CD4-positive, CD25-positive, alpha-beta regulatory T cell (primary cell): Measurements from ENCODE around the gene ABCC11. TPM values are rescaled to one million over a fixed set of nuclear protein-coding genes. Genes with fewer than 3 reads are reported as not detected.

Experiments used
- ATAC-seq, 2 donors: fragments of 150-1000 bp; cut with Tn5 transposase; one replicate each; pipeline ENCODE4 v1.10.0; 2021; ENCODE audit warnings: low read depth in 2 of 2, moderate number of reproducible peaks in 2 of 2, moderate library complexity in 1 of 2
- DNase-seq, 3 donors: peaks; one replicate each; pipeline versions ENCODE4 v3.0.0 to v3.0.0-alpha.2; 2012 to 2022; ENCODE audit warnings: mixed read lengths in 1 of 3
- H3K27ac ChIP-seq: one replicate; pipeline ENCODE4 v1.7.0; 2013; ENCODE audit warnings: mild to moderate bottlenecking, low read length; ENCODE audit not compliant: insufficient read depth, poor library complexity, severe bottlenecking
- H3K27me3 ChIP-seq: one replicate; pipeline ENCODE4 v1.7.0; 2013; ENCODE audit warnings: low read length; ENCODE audit not compliant: control insufficient read depth, insufficient read depth
- H3K36me3 ChIP-seq: one replicate; pipeline ENCODE4 v1.7.0; 2013; ENCODE audit warnings: mild to moderate bottlenecking, low read length, moderate library complexity; ENCODE audit not compliant: control insufficient read depth, insufficient read depth
- H3K4me1 ChIP-seq: 2 replicates; pipeline ENCODE4 v1.7.0; 2013; ENCODE audit warnings: mild to moderate bottlenecking, low read length; ENCODE audit not compliant: insufficient read depth, control insufficient read depth, poor library complexity, severe bottlenecking
- H3K4me3 ChIP-seq: one replicate; pipeline ENCODE4 v1.7.0; 2013; ENCODE audit warnings: low read depth, mild to moderate bottlenecking, low read length, moderate library complexity
- H3K9me3 ChIP-seq, 2 experiments: 1 replicate in 1 of 2; 2 replicates in 1 of 2; pipeline ENCODE4 v1.7.0; 2013; ENCODE audit warnings: low read length in 2 of 2, mild to moderate bottlenecking in 1 of 2, moderate library complexity in 1 of 2; ENCODE audit not compliant: control insufficient read depth in 2 of 2
- H3K27ac Mint-ChIP-seq, 3 donors: one replicate each; pipeline ENCODE4 v1.8.0; 2020 to 2022; ENCODE audit warnings: mild to moderate bottlenecking in 3 of 3, mixed read lengths in 3 of 3, moderate library complexity in 2 of 3
- H3K27me3 Mint-ChIP-seq: one replicate; pipeline ENCODE4 v1.8.0; 2022; ENCODE audit warnings: mild to moderate bottlenecking, mixed read lengths
- H3K36me3 Mint-ChIP-seq: one replicate; pipeline ENCODE4 v1.8.0; 2020; ENCODE audit warnings: mixed read lengths
- H3K4me1 Mint-ChIP-seq, 4 donors: one replicate each; pipeline ENCODE4 v1.8.0; 2020 to 2022; ENCODE audit warnings: mixed read lengths in 4 of 4, mild to moderate bottlenecking in 1 of 4
- H3K4me3 Mint-ChIP-seq, 4 donors: one replicate each; pipeline ENCODE4 v1.8.0; 2020 to 2022; ENCODE audit warnings: mild to moderate bottlenecking in 4 of 4, mixed read lengths in 4 of 4, moderate library complexity in 3 of 4
- H3K9me3 Mint-ChIP-seq, 7 donors: one replicate each; pipeline ENCODE4 v1.8.0; 2020 to 2022; ENCODE audit warnings: mixed read lengths in 7 of 7, mild to moderate bottlenecking in 3 of 7, moderate library complexity in 2 of 7
- polyA plus RNA-seq, 4 donors: library from polyadenylated mRNA; unstranded; fragments of 300-500 nt; fragmentation: Illumina TruSeq; gene quantifications; one replicate each; pipeline ENCODE4 v1.2.3, GENCODE V29; 2021
- total RNA-seq: library from RNA; stranded (reverse); gene quantifications from one replicate; pipeline ENCODE4 v1.2.3, GENCODE V29; 2022

ABCC11 gene
- total and polyA plus RNA-seq, 5 donors from 2014 or later, result 0.13 to 0.30 TPM; not detected in 3

DNA sequence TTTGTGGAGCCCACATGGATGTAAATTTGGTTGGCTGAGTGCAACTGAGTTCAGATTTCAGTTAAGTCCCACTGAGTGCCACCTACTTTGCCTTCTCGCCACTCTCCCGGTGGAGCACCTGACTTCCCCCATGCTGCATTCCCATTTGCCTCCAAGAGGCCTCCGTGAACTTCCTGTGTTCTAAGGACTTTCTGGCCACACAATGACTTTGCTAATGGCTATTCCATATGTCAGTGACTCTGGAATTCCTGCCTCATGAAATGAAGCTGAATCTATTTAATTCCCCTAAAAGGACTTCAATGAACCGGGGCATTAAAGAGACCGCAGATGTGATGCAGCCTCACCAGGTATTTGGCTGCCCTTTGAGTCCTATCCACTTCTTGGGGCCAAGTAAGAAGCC, 121.5 kb downstream of the ABCC11 start:
- no peak overlapping the region for H3K4me3 Mint-ChIP-seq
- H3K4me1 Mint-ChIP-seq, result no peaks in the 10 kb centered on the region
- H3K4me1 ChIP-seq, result no peaks in the 10 kb centered on the region
- no peaks in the 10 kb centered on the region for H3K36me3 ChIP-seq
- H3K27ac Mint-ChIP-seq, result no peak overlapping the region
- H3K36me3 Mint-ChIP-seq, result no peaks in the 10 kb centered on the region
- DNase-seq (no peak), ATAC-seq (no peak)
- H3K4me3 ChIP-seq, result no peak overlapping the region
- peaks cover 0 to 1% (median 0%) of the 10 kb centered on the region in 7 donors for H3K9me3 Mint-ChIP-seq
- H3K27me3 ChIP-seq, result peaks cover 3% of the 10 kb centered on the region
- peaks cover 18% of the 10 kb centered on the region for H3K27me3 Mint-ChIP-seq
- H3K27ac ChIP-seq, result no peak overlapping the region
- H3K9me3 ChIP-seq, result no peaks in the 10 kb centered on the region

- Mint-ChIP-seq H3K9me3 (peaks cover 0 to 1% (median 0%) of the 10 kb centered on the region in 7 donors), H3K4me3 (no peak overlapping the region), H3K27ac (no peak overlapping the region), H3K4me1 (no peaks in the 10 kb centered on the region), H3K27me3 (peaks cover 11% of the 10 kb centered on the region), H3K36me3 (no peaks in the 10 kb centered on the region)
- Histone ChIP-seq H3K4me1 (no peaks in the 10 kb centered on the region), H3K27me3 (no peaks in the 10 kb centered on the region), H3K27ac (no peak overlapping the region), H3K36me3 (no peaks in the 10 kb centered on the region), H3K9me3 (no peaks in the 10 kb centered on the region), H3K4me3 (no peak overlapping the region)
- no peak for DNase-seq
- no peak for ATAC-seq
These were observed 123.1 kb downstream of the ABCC11 start for GRCh38 chr16:48124266-48124665.

GRCh38 chr16:48123104-48123788, 124.1 kb downstream of the ABCC11 start:
- H3K9me3 Mint-ChIP-seq, result peaks cover 0 to 1% (median 0%) of the 10 kb centered on the region in 7 donors
- ATAC-seq, result no peak

DNA sequence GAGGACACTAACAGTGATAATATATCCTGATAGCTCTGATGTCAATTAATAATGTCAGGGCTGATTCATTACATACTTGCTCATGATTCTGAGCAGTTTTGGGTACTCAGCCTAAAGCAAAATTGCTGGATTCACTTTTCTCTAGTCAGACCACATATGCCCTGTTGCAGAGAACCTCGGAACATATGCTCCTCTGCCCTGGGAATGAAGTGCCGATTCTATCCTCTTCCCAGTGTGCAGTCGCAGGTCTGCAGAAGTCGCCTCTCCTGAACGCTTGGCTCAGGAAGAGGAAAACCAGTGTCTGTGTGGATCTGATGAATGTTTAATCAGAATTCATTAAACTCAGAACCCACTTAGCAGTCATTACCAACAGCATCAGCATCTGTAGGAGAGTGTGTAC, 126.1 kb downstream of the ABCC11 start:
- Mint-ChIP-seq H3K36me3 (no peaks in the 10 kb centered on the region), H3K27me3 (peaks cover 5% of the 10 kb centered on the region), H3K4me1 (peaks cover 0 to 2% (median 0%) of the 10 kb centered on the region in 4 donors), H3K4me3 (no peak overlapping the region), H3K9me3 (no peaks in the 10 kb centered on the region), H3K27ac (no peak overlapping the region)
- H3K4me3 ChIP-seq, result no peak overlapping the region
- H3K36me3 ChIP-seq, result no peaks in the 10 kb centered on the region
- DNase-seq (no peak), ATAC-seq (no peak)
- H3K4me1 ChIP-seq, result no peaks in the 10 kb centered on the region
- H3K27me3 ChIP-seq, result no peaks in the 10 kb centered on the region
- H3K27ac ChIP-seq, result no peak overlapping the region
- no peaks in the 10 kb centered on the region for H3K9me3 ChIP-seq

More at GRCh38 chr16:48123104-48123788, 124.1 kb downstream of the ABCC11 start:
- no peaks in the 10 kb centered on the region for H3K27me3 ChIP-seq
- H3K27ac ChIP-seq, result no peak overlapping the region
- Mint-ChIP-seq H3K36me3 (no peaks in the 10 kb centered on the region), H3K4me1 (no peaks in the 10 kb centered on the region), H3K27me3 (peaks cover 7% of the 10 kb centered on the region), H3K4me3 (no peak overlapping the region), H3K27ac (no peak overlapping the region)
- no peak for DNase-seq
- no peak overlapping the region for H3K4me3 ChIP-seq
- no peaks in the 10 kb centered on the region for H3K4me1 ChIP-seq
- H3K36me3 ChIP-seq, result no peaks in the 10 kb centered on the region
- H3K9me3 ChIP-seq, result no peaks in the 10 kb centered on the region

DNA sequence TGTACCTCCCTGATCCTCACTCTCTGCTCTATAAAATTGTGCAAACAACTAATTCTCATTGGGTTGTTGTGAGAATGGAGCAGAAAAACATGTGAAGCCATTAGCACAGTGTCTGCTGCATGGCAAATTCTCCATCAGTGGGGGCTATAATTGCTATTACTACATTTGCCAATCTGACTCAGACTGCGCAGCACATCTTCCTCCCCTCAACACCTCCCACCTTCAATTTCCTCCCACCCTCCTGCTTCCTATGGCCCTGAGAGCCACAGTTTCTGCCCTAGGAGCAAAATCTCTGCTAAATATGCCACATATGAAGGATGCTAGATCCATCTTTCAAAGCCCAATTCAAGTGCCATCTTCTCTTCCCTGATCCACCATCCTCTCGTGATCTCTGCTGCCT, 128.5 kb downstream of the ABCC11 start:
- no peak overlapping the region for H3K27ac ChIP-seq
- Mint-ChIP-seq H3K27me3 (no peaks in the 10 kb centered on the region), H3K4me3 (no peak overlapping the region), H3K4me1 (peaks cover 0 to 3% (median 0%) of the 10 kb centered on the region in 4 donors), H3K36me3 (no peaks in the 10 kb centered on the region), H3K27ac (no peak overlapping the region), H3K9me3 (no peaks in the 10 kb centered on the region)
- H3K36me3 ChIP-seq, result no peaks in the 10 kb centered on the region
- H3K4me1 ChIP-seq, result no peaks in the 10 kb centered on the region
- DNase-seq, result no peak
- no peaks in the 10 kb centered on the region for H3K27me3 ChIP-seq
- no peaks in the 10 kb centered on the region for H3K9me3 ChIP-seq
- ATAC-seq, result no peak
- H3K4me3 ChIP-seq, result no peak overlapping the region

GRCh38 chr16:48117217-48118105, 129.9 kb downstream of the ABCC11 start:
- peaks cover 0 to 3% (median 0%) of the 10 kb centered on the region in 4 donors for H3K4me1 Mint-ChIP-seq
- H3K27ac ChIP-seq, result no peak overlapping the region
- no peaks in the 10 kb centered on the region for H3K36me3 Mint-ChIP-seq
- no peak overlapping the region for H3K4me3 Mint-ChIP-seq
- H3K27me3 ChIP-seq, result no peaks in the 10 kb centered on the region
- no peaks in the 10 kb centered on the region for H3K36me3 ChIP-seq
- H3K27ac Mint-ChIP-seq, result no peak overlapping the region
- H3K4me1 ChIP-seq, result no peaks in the 10 kb centered on the region
- H3K9me3 Mint-ChIP-seq, result no peaks in the 10 kb centered on the region
- DNase-seq, result peak; percentile 29 to 48 (median 36)
- H3K27me3 Mint-ChIP-seq, result no peaks in the 10 kb centered on the region
- ATAC-seq, result peak in 1 of 2 donors; percentile 49
- no peak overlapping the region for H3K4me3 ChIP-seq
- no peaks in the 10 kb centered on the region for H3K9me3 ChIP-seq
